HepG2 (cell line): ENCODE measurements around the gene SNRNP25. TPM values are rescaled to one million over a fixed set of nuclear protein-coding genes. Genes with fewer than 3 reads are reported as not detected.

Source experiments
- E2F2 ChIP-seq: sonication (generic); formaldehyde crosslinking; IDR thresholded peaks from 2 replicates; pipeline ENCODE4 v1.4.0; 2020; ENCODE audit warnings: missing genetic modification reagents, borderline replicate concordance
- FOXM1 ChIP-seq: sonication (generic); formaldehyde crosslinking; IDR thresholded peaks from 2 replicates; pipeline ENCODE4 v1.5.0; 2020; ENCODE audit warnings: missing genetic modification reagents
- IRF1 ChIP-seq: sonication (generic); formaldehyde crosslinking; IDR thresholded peaks from 2 replicates; pipeline ENCODE4 v1.4.0; 2020; ENCODE audit warnings: low read depth, mild to moderate bottlenecking, missing genetic modification reagents
- JUND ChIP-seq: sonication (generic); formaldehyde crosslinking; IDR thresholded peaks from 2 replicates; pipeline ENCODE4 v1.8.0; 2022; ENCODE audit warnings: mild to moderate bottlenecking, missing genetic modification reagents
- NFE2L1 ChIP-seq: sonication (generic); formaldehyde crosslinking; IDR thresholded peaks from 2 replicates; pipeline ENCODE4 v1.4.0; 2020; ENCODE audit warnings: missing genetic modification reagents, mild to moderate bottlenecking, borderline replicate concordance
- NR0B2 ChIP-seq: sonication (generic); formaldehyde crosslinking; IDR thresholded peaks from 2 replicates; pipeline ENCODE4 v1.4.0; 2020; ENCODE audit warnings: mild to moderate bottlenecking, missing genetic modification reagents
- NR1H2 ChIP-seq: sonication (generic); formaldehyde crosslinking; IDR thresholded peaks from 2 replicates; pipeline ENCODE4 v1.8.1; 2022; ENCODE audit warnings: low read depth, missing genetic modification reagents, borderline replicate concordance
- PPARG ChIP-seq: conservative IDR thresholded peaks from 2 replicates; pipeline ENCODE4 v1.6.1; 2016; ENCODE audit warnings: missing biosample characterization, missing genetic modification reagents
- ZFP62 ChIP-seq: sonication (generic); formaldehyde crosslinking; IDR thresholded peaks from 2 replicates; pipeline ENCODE4 v1.4.0; 2020; ENCODE audit warnings: missing genetic modification reagents
- ZNF331 ChIP-seq: sonication (generic); formaldehyde crosslinking; IDR thresholded peaks from 2 replicates; pipeline ENCODE4 v1.4.0; 2020; ENCODE audit warnings: missing genetic modification reagents
- ZNF407 ChIP-seq: sonication (generic); formaldehyde crosslinking; IDR thresholded peaks from one replicate; pipeline ENCODE4 v1.5.1; 2020; ENCODE audit warnings: mild to moderate bottlenecking, missing genetic modification reagents; ENCODE audit errors: not compliant biosample characterization
- ZNF749 ChIP-seq: sonication (generic); formaldehyde crosslinking; IDR thresholded peaks from 2 replicates; pipeline ENCODE4 v1.8.0; 2022; ENCODE audit warnings: mild to moderate bottlenecking, missing genetic modification reagents, moderate library complexity, borderline replicate concordance
- ZNF816 ChIP-seq: sonication (generic); formaldehyde crosslinking; IDR thresholded peaks from 2 replicates; pipeline ENCODE4 v1.8.0; 2022; ENCODE audit warnings: missing genetic modification reagents, mild to moderate bottlenecking, borderline replicate concordance
- polyA plus RNA-seq, 8 experiments: library from polyadenylated mRNA; depleted of rRNA in 3 of 8; stranded (reverse) in 7 of 8; unstranded in 1 of 8; fragments of >200 nt; fragmentation: Illumina TruSeq in 4 of 8; extraction: Trizol in 4 of 8; gene quantifications; 2 replicates each; pipeline versions ENCODE4 v1.2.1 to v1.2.3, GENCODE V29; 2011 to 2016; ENCODE audit warnings: low read depth in 4 of 8, missing spikeins in 1 of 8, mixed read lengths in 1 of 8; ENCODE audit not compliant: insufficient read depth in 1 of 8
- total RNA-seq, 5 experiments: library from RNA; depleted of rRNA; stranded (reverse); fragments of >200 nt; fragmentation: Illumina TruSeq; extraction: Trizol; gene quantifications; 2 replicates each; pipeline ENCODE4 v1.2.3, GENCODE V29; 2016; ENCODE audit warnings: low read depth in 1 of 5
- TF ChIP-seq, protein P1 (sequence below): sonication (generic); formaldehyde crosslinking; IDR thresholded peaks from 2 replicates; pipeline ENCODE4 v1.8.1; 2023; ENCODE audit warnings: mild to moderate bottlenecking, missing genetic modification reagents

SNRNP25 gene
- total and polyA plus RNA-seq, 2 of the 13 experiments (the other 11 are each of a cell fraction or from before 2014, with no cell fraction given): 34.1 to 97.4 TPM

- TF ChIP-seq ZNF407 (CRISPR knock-in tag) (peak; percentile 92), ZNF816 (CRISPR knock-in tag) (no peak), IRF1 (CRISPR knock-in tag) (no peak), JUND (CRISPR knock-in tag) (no peak), ZFP62 (CRISPR knock-in tag) (no peak), PPARG (CRISPR knock-in tag) (no peak), ZNF749 (CRISPR knock-in tag) (0 out of 2 replicates have a peak, but pooled peaks have one; percentile 35), ZNF331 (CRISPR knock-in tag) (no peak), NFE2L1 (CRISPR knock-in tag) (no peak), NR1H2 (CRISPR knock-in tag) (no peak), FOXM1 (no peak), NR0B2 (CRISPR knock-in tag) (peak; percentile 60), E2F2 (CRISPR knock-in tag) (no peak)
- TF ChIP-seq, protein P1, sequence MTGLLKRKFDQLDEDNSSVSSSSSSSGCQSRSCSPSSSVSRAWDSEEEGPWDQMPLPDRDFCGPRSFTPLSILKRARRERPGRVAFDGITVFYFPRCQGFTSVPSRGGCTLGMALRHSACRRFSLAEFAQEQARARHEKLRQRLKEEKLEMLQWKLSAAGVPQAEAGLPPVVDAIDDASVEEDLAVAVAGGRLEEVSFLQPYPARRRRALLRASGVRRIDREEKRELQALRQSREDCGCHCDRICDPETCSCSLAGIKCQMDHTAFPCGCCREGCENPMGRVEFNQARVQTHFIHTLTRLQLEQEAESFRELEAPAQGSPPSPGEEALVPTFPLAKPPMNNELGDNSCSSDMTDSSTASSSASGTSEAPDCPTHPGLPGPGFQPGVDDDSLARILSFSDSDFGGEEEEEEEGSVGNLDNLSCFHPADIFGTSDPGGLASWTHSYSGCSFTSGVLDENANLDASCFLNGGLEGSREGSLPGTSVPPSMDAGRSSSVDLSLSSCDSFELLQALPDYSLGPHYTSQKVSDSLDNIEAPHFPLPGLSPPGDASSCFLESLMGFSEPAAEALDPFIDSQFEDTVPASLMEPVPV (CRISPR knock-in tag): no peak
Measured at GRCh38 chr16:53346-54236, at the start of gene SNRNP25, which contains the start of gene POLR3K (continued).
